ENCODE data around the gene AK5.
A peak's percentile ranks its signal among the peaks of the same experiment; 100 is the strongest.

The AK5 gene

DNA sequence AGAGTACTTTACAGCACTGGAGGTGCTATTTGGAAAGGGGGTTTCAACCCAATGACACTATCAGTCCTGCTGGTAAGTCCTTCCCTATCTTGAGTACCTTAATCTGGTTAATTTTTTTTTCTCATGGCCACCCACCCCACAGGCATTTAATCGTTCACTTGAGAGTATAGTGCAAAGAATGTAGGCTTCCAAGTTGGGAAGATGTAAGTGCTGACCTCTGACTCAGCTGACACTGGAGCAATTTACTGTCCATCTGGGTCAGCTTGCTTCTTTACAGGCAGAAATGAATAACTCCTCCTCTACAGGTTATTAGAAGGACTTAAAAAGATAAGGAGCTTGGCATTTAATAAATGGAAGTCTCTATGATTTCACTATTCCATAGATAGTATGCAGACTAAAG, 89.6 kb downstream of the AK5 start:
- no peaks in the 10 kb centered on the region for H3K9me3 Mint-ChIP-seq
- DNase-seq: no peak
- H3K4me3 Mint-ChIP-seq: no peak overlapping the region
- no peak overlapping the region for H3K27ac Mint-ChIP-seq
- no peaks in the 10 kb centered on the region for H3K27me3 Mint-ChIP-seq (ENCODE audit: low read depth, poor library complexity)
- TF ChIP-seq, protein P1, sequence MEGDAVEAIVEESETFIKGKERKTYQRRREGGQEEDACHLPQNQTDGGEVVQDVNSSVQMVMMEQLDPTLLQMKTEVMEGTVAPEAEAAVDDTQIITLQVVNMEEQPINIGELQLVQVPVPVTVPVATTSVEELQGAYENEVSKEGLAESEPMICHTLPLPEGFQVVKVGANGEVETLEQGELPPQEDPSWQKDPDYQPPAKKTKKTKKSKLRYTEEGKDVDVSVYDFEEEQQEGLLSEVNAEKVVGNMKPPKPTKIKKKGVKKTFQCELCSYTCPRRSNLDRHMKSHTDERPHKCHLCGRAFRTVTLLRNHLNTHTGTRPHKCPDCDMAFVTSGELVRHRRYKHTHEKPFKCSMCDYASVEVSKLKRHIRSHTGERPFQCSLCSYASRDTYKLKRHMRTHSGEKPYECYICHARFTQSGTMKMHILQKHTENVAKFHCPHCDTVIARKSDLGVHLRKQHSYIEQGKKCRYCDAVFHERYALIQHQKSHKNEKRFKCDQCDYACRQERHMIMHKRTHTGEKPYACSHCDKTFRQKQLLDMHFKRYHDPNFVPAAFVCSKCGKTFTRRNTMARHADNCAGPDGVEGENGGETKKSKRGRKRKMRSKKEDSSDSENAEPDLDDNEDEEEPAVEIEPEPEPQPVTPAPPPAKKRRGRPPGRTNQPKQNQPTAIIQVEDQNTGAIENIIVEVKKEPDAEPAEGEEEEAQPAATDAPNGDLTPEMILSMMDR (IDR thresholded peaks at IDR 0.05): no peak
- H3K4me1 Mint-ChIP-seq: peaks cover 10% of the 10 kb centered on the region
- no peaks in the 10 kb centered on the region for H3K36me3 Mint-ChIP-seq (ENCODE audit: low read depth)

- Mint-ChIP-seq H3K36me3 (ENCODE audit: low read depth) (no peaks in the 10 kb centered on the region), H3K27ac (no peak overlapping the region), H3K4me1 (peaks cover 22% of the 10 kb centered on the region), H3K4me3 (no peak overlapping the region), H3K9me3 (no peaks in the 10 kb centered on the region), H3K27me3 (ENCODE audit: low read depth, poor library complexity) (no peaks in the 10 kb centered on the region)
- TF ChIP-seq, protein P1 (IDR thresholded peaks at IDR 0.05): no peak
- DNase-seq: no peak
Measured at GRCh38 chr1:77373702-77374101, 91.9 kb downstream of the AK5 start.

DNA sequence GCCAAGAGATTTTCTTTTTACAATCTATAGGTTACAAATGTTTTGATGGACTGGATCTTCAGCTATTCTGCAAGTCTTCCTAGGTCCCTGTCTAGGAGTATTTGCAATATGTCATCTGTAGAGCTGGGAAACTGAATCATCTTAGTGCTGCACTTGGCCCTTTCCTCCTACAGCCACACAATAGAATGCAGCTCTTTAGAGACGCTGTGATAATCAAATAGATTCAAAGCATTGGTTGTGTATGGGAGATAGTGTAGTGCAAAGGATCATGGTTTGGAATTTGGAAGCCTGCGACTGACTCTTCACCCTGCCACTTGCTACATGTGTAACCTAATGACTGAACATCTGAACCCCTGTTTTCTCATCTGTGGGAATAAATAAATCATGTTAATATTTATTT, 93.7 kb downstream of the AK5 start:
- Mint-ChIP-seq H3K9me3 (no peaks in the 10 kb centered on the region), H3K36me3 (ENCODE audit: low read depth) (no peaks in the 10 kb centered on the region), H3K27me3 (ENCODE audit: low read depth, poor library complexity) (no peaks in the 10 kb centered on the region), H3K27ac (peak overlapping the region; percentile 53), H3K4me1 (peaks cover 27% of the 10 kb centered on the region), H3K4me3 (no peak overlapping the region)
- no peak for DNase-seq
- TF ChIP-seq, protein P1 (IDR thresholded peaks at IDR 0.05): no peak

DNA sequence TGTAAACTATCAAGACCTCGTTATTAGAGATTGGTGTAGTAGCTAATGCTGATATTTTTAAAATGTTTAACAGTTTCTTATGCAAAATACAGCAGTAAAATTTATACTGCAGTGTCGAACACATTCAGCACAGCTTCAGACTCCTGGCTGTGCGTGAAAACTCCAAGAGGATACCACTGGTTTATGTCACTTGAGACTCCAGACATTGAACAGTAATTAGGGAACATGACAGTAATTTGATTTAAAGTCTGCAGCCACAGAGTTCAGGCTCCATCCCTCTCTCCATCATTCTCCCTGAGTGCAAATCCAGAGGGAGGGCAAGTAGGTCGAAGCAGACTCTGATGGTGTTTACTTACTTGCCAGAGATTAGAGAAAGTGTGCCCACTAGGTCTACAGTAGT, 94.2 kb downstream of the AK5 start:
- Mint-ChIP-seq H3K9me3 (no peaks in the 10 kb centered on the region), H3K4me1 (peaks cover 27% of the 10 kb centered on the region), H3K36me3 (ENCODE audit: low read depth) (no peaks in the 10 kb centered on the region), H3K27me3 (ENCODE audit: low read depth, poor library complexity) (no peaks in the 10 kb centered on the region), H3K27ac (no peak overlapping the region), H3K4me3 (no peak overlapping the region)
- TF ChIP-seq, protein P1 (IDR thresholded peaks at IDR 0.05): no peak
- no peak for DNase-seq

DNA sequence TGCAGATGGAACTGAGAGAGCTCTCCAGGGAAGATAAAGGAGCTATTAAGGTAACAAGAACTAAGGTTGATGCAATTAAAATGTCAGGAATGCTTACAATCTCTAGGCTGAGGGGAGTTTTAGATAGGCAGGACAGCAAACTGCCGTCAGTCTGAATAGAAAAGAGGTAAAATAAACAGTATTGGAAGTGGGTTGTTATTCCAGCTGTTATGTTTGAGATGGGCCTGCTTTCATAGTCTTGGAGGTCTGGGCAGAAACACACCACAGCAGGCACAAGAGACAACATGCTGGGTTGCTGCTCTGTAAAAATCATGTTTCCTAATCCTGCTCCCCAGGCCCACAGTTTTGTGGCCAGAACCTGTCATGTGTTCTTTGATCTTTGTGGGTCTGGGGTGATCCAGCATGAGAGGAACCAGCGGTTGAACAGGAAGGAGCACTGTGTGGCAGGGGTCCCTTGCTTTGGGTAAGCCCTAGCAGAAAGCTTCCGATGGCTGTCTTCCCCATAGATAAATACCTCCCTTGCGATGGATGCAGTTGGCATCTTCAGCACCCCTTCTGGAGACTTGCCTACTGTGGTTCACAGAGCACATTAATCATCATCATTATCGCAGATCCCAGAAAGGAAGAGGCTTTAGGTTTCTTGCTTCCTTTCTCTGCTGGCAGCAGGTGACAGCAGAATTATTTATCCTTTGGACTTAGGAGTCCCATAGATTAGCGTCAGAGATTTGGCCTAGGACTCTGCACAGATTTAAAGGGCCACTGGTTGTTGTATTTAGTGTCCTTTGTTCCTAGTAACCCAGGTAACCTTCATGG, 97.1 kb downstream of the AK5 start:
- no peak overlapping the region for H3K4me3 Mint-ChIP-seq
- H3K27ac Mint-ChIP-seq: no peak overlapping the region
- no peak for DNase-seq
- no peaks in the 10 kb centered on the region for H3K27me3 Mint-ChIP-seq (ENCODE audit: low read depth, poor library complexity)
- H3K4me1 Mint-ChIP-seq: peaks cover 27% of the 10 kb centered on the region
- H3K36me3 Mint-ChIP-seq (ENCODE audit: low read depth): no peaks in the 10 kb centered on the region
- H3K9me3 Mint-ChIP-seq: no peaks in the 10 kb centered on the region
- TF ChIP-seq, protein P1 (IDR thresholded peaks at IDR 0.05): no peak

DNA sequence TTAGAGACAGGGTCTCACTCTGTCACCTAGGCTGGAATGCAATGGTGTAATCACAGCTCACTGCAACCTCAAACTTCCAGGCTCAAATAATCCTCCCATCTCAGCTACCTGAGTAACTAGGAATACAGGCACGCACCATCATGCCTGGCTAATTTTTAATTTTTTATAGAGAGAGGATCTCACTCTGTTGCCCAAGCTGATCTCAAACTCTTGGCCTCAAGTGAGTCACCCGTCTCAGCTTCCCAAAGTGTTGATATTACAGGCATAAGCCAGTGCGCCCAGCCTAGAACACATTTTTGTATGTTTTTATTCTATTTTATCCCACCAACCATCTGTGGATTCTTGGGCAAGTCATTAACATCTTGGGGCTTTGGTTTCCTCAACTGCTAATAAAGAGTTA, 100.5 kb downstream of the AK5 start:
- TF ChIP-seq, protein P1 (IDR thresholded peaks at IDR 0.05): no peak
- Mint-ChIP-seq H3K9me3 (no peaks in the 10 kb centered on the region), H3K4me3 (no peak overlapping the region), H3K27ac (no peak overlapping the region), H3K36me3 (ENCODE audit: low read depth) (no peaks in the 10 kb centered on the region), H3K4me1 (peaks cover 17% of the 10 kb centered on the region), H3K27me3 (ENCODE audit: low read depth, poor library complexity) (peaks cover 4% of the 10 kb centered on the region)
- DNase-seq: no peak
